IMR-90 (cell line): ENCODE measurements around the gene RBM11. TPM values are rescaled to one million over a fixed set of nuclear protein-coding genes. Genes with fewer than 3 reads are reported as not detected.

Experiments used
- ATAC-seq: fragments of 200-7000 bp; cut with Tn5 transposase; 2 replicates; pipeline ENCODE4 v1.9.1; 2020; ENCODE audit warnings: low read depth, mild to moderate bottlenecking, moderate library complexity
- BruUV-seq: library from RNA; stranded (reverse); fragments of 400-500 nt; replicated peaks from 2 replicates; lab custom pipeline; 2021; lab: Mats Ljungman, UMichigan
- CTCF ChIA-PET: fragments of 300-600 bp; formaldehyde crosslinking; extraction: SDS; loops from one replicate; lab custom pipeline; 2021; ENCODE audit warnings: antibody characterized with exemption; lab: Yijun Ruan, JAX
- POLR2A ChIA-PET: fragments of 300-600 bp; sonication (Branson Sonifier 250); formaldehyde crosslinking; loops from one replicate; lab custom pipeline; 2022; ENCODE audit warnings: antibody characterized with exemption; ENCODE audit not compliant: unreplicated experiment; lab: Charles Lee
- DNase-seq: peaks from one replicate; pipeline ENCODE4 v3.0.0; 2013
- H2AFZ ChIP-seq: replicated peaks from 2 replicates; pipeline ENCODE3; 2013; ENCODE audit warnings: low read length, mild to moderate bottlenecking; ENCODE audit not compliant: poor library complexity
- H2AK5ac ChIP-seq: 2 replicates; pipeline ENCODE4 v1.6.1; 2013; ENCODE audit warnings: low read depth, low read length, inconsistent platforms
- H2AK9ac ChIP-seq: replicated peaks from 2 replicates; pipeline ENCODE3; 2013; ENCODE audit warnings: mild to moderate bottlenecking, low read depth, low read length, moderate library complexity; ENCODE audit not compliant: poor library complexity
- H2BK120ac ChIP-seq: 2 replicates; pipeline ENCODE4 v1.6.1; 2013; ENCODE audit warnings: low read depth, low read length, inconsistent platforms
- H2BK15ac ChIP-seq: 3 replicates; pipeline ENCODE4 v1.6.1; 2013; ENCODE audit warnings: low read depth, low read length, inconsistent platforms
- H2BK20ac ChIP-seq: 2 replicates; pipeline ENCODE4 v1.6.1; 2013; ENCODE audit warnings: low read depth, mild to moderate bottlenecking, inconsistent platforms, low read length, moderate library complexity
- H2BK5ac ChIP-seq: 2 replicates; pipeline ENCODE4 v1.6.1; 2013; ENCODE audit warnings: mild to moderate bottlenecking, low read depth, low read length, inconsistent platforms; ENCODE audit not compliant: poor library complexity, severe bottlenecking
- H3K14ac ChIP-seq: replicated peaks from 2 replicates; pipeline ENCODE4 v1.6.1; 2013; ENCODE audit warnings: low read depth, low read length, inconsistent platforms
- H3K18ac ChIP-seq: 2 replicates; pipeline ENCODE4 v1.6.1; 2013; ENCODE audit warnings: low read depth, low read length, control low read depth
- H3K23ac ChIP-seq: 2 replicates; pipeline ENCODE4 v1.6.1; 2013; ENCODE audit warnings: low read depth, low read length, inconsistent platforms
- H3K27ac ChIP-seq: 2 replicates; pipeline ENCODE4 v1.5.1; 2013; ENCODE audit warnings: mild to moderate bottlenecking, control low read depth, low read length; ENCODE audit not compliant: insufficient read depth
- H3K27me3 ChIP-seq: 2 replicates; pipeline ENCODE4 v1.6.1; 2013; ENCODE audit warnings: low read length; ENCODE audit not compliant: control insufficient read depth, insufficient read depth
- H3K36me3 ChIP-seq: 2 replicates; pipeline ENCODE4 v1.6.1; 2013; ENCODE audit warnings: low read length, mixed read lengths; ENCODE audit not compliant: control insufficient read depth, insufficient read depth
- H3K4ac ChIP-seq: 2 replicates; pipeline ENCODE4 v1.6.1; 2013; ENCODE audit warnings: low read depth, low read length, inconsistent platforms
- H3K4me1 ChIP-seq: 2 replicates; pipeline ENCODE4 v1.6.1; 2013; ENCODE audit warnings: low read length, mixed read lengths; ENCODE audit not compliant: control insufficient read depth, insufficient read depth
- H3K4me2 ChIP-seq: 2 replicates; pipeline ENCODE4 v1.6.1; 2013; ENCODE audit warnings: low read depth, mild to moderate bottlenecking, control low read depth, low read length, moderate library complexity
- H3K4me3 ChIP-seq: 2 replicates; pipeline ENCODE4 v1.5.1; 2013; ENCODE audit warnings: low read depth, mild to moderate bottlenecking, control low read depth, low read length, moderate library complexity; ENCODE audit not compliant: insufficient read depth
- H3K56ac ChIP-seq: 2 replicates; pipeline ENCODE4 v1.6.1; 2013; ENCODE audit warnings: low read length, inconsistent platforms; ENCODE audit not compliant: insufficient read depth; ENCODE audit errors: extremely low read depth
- H3K79me1 ChIP-seq, 2 experiments: 2 replicates each; pipeline ENCODE4 v1.6.1; 2013; ENCODE audit warnings: low read length in 2 of 2, inconsistent platforms in 1 of 2, low read depth in 1 of 2
- H3K9ac ChIP-seq: 2 replicates; pipeline ENCODE4 v1.6.1; 2013; ENCODE audit warnings: low read depth, low read length, control low read depth
- H3K9me1 ChIP-seq: 2 replicates; pipeline ENCODE4 v1.6.1; 2013; ENCODE audit warnings: low read length, inconsistent platforms; ENCODE audit not compliant: insufficient read depth
- H3K9me3 ChIP-seq: 2 replicates; pipeline ENCODE4 v1.6.1; 2013; ENCODE audit warnings: low read length; ENCODE audit not compliant: control insufficient read depth, insufficient read depth
- H4K20me1 ChIP-seq: 2 replicates; pipeline ENCODE4 v1.6.1; 2013; ENCODE audit warnings: low read length, inconsistent platforms; ENCODE audit not compliant: insufficient read depth
- H4K5ac ChIP-seq: 2 replicates; pipeline ENCODE4 v1.6.1; 2013; ENCODE audit warnings: mild to moderate bottlenecking, low read depth, low read length, control low read depth
- H4K8ac ChIP-seq, 2 experiments: 2 replicates each; pipeline ENCODE4 v1.6.1; 2013; ENCODE audit warnings: low read depth in 2 of 2, low read length in 2 of 2, control low read depth in 1 of 2, inconsistent platforms in 1 of 2
- H4K91ac ChIP-seq: 2 replicates; pipeline ENCODE4 v1.6.1; 2013; ENCODE audit warnings: low read depth, low read length, inconsistent platforms; ENCODE audit not compliant: insufficient read depth
- BHLHE40 ChIP-seq: fragments of 150-350 bp; IDR thresholded peaks from 2 replicates; pipeline ENCODE4 v1.6.1; 2016; ENCODE audit warnings: mild to moderate bottlenecking, low read depth, low read length
- CHD1 ChIP-seq: IDR thresholded peaks from 2 replicates; pipeline ENCODE4 v1.6.1; 2012; ENCODE audit warnings: low read depth, low read length, improper control_type of control experiment
- ELK1 ChIP-seq: fragments of 150-350 bp; IDR thresholded peaks from 2 replicates; pipeline ENCODE4 v1.6.1; 2016; ENCODE audit warnings: low read depth, mild to moderate bottlenecking, low read length, moderate library complexity, borderline replicate concordance
- FOS ChIP-seq: fragments of 150-350 bp; IDR thresholded peaks from 2 replicates; pipeline ENCODE4 v1.6.1; 2016; ENCODE audit warnings: low read depth, low read length
- RAD21 ChIP-seq: IDR thresholded peaks from 2 replicates; pipeline ENCODE4 v1.6.1; 2012; ENCODE audit warnings: low read length, improper control_type of control experiment
- SMC3 ChIP-seq: fragments of 150-350 bp; IDR thresholded peaks from 2 replicates; pipeline ENCODE4 v1.6.1; 2016; ENCODE audit warnings: low read depth, mild to moderate bottlenecking, antibody characterized with exemption, low read length, moderate library complexity
- USF2 ChIP-seq: fragments of 150-350 bp; IDR thresholded peaks from 2 replicates; pipeline ENCODE4 v1.6.1; 2017; ENCODE audit warnings: mild to moderate bottlenecking, antibody characterized with exemption, low read length, low read depth
- WGBS, 2 experiments: methylation state at CpG; one replicate each; pipeline versions ENCODE4 v1.1.5 to v1.1.7; 2013; ENCODE audit warnings: missing lambda C conversion rate in 2 of 2; ENCODE audit not compliant: insufficient read length in 1 of 2; ENCODE audit errors: extremely low coverage in 2 of 2; 5-methylcytosine and 5-hydroxymethylcytosine counted together
- dilution Hi-C: fragments of 300-500 bp; cut with HindIII; formaldehyde crosslinking; loops from one replicate; pipeline ENCODE4 v1.14.3; 2018; ENCODE audit warnings: low sequenced_read_pairs; ENCODE audit not compliant: unreplicated experiment
- in situ Hi-C: fragments of 300-500 bp; cut with MboI; formaldehyde crosslinking; loops from 3 replicates; pipeline ENCODE4 v1.14.3; 2019; ENCODE audit warnings: low sequenced_read_pairs, inconsistent platforms, mixed read lengths
- intact Hi-C: fragments of 100-400 bp; cut with micrococcal nuclease; formaldehyde crosslinking; loops from 2 replicates; pipeline ENCODE4 v1.10.0; 2022
- polyA plus RNA-seq, 3 experiments: library from polyadenylated mRNA; depleted of rRNA; stranded (reverse); fragments of >200 nt; gene quantifications; 2 replicates each; pipeline ENCODE4 v1.2.3, GENCODE V29; 2012; ENCODE audit warnings: low replicate concordance in 1 of 3
- total RNA-seq: library from RNA; depleted of rRNA; stranded (reverse); fragments of >200 nt; gene quantifications from 2 replicates; pipeline ENCODE4 v1.2.3, GENCODE V29; 2012

The RBM11 gene
- total and polyA plus RNA-seq, 2 of the 4 experiments (the other 2 are of a cell fraction), result 0.10 to 0.18 TPM

GRCh38 chr21:14243874-14244273, 27.9 kb downstream of the RBM11 start:
- no peak overlapping the region for H3K4me3 ChIP-seq
- H3K56ac ChIP-seq, result no peak overlapping the region
- H2BK15ac ChIP-seq, result no peak overlapping the region
- no peak overlapping the region for H4K5ac ChIP-seq
- H2BK20ac ChIP-seq, result no peak overlapping the region
- no peak overlapping the region for H3K9ac ChIP-seq
- in situ Hi-C loops, result no loop called here
- H2AK9ac ChIP-seq, result no peak overlapping the region
- H3K23ac ChIP-seq, result no peak overlapping the region
- no peak overlapping the region for H2AFZ ChIP-seq
- H3K4me2 ChIP-seq, result no peak overlapping the region
- TF ChIP-seq ELK1 (no peak), USF2 (no peak), SMC3 (no peak), RAD21 (no peak), CHD1 (no peak), BHLHE40 (no peak), FOS (no peak)
- no peaks in the 10 kb centered on the region for H3K79me1 ChIP-seq
- H3K9me1 ChIP-seq, result no peaks in the 10 kb centered on the region
- no peak overlapping the region for H3K14ac ChIP-seq
- no peaks in the 10 kb centered on the region for H3K9me3 ChIP-seq
- no peak overlapping the region for H3K4ac ChIP-seq
- no peak overlapping the region for H2BK5ac ChIP-seq
- H4K20me1 ChIP-seq, result no peaks in the 10 kb centered on the region
- no peaks in the 10 kb centered on the region for H3K36me3 ChIP-seq
- H2AK5ac ChIP-seq, result no peak overlapping the region
- no peaks in the 10 kb centered on the region for H3K27me3 ChIP-seq
- no peak overlapping the region for H3K27ac ChIP-seq
- POLR2A ChIA-PET, result no interaction called here
- no peaks in the 10 kb centered on the region for H3K4me1 ChIP-seq
- H3K18ac ChIP-seq, result no peak overlapping the region
- WGBS, 2 experiments, result no CpG with 5 or more reads among the region's 2 CpGs
- DNase-seq (no peak), ATAC-seq (no peak)
- H4K8ac ChIP-seq, result no peak overlapping the region
- CTCF ChIA-PET, result no interaction called here
- H2BK120ac ChIP-seq, result no peak overlapping the region
- intact Hi-C loops, result no loop called here
- H4K91ac ChIP-seq, result no peak overlapping the region
- dilution Hi-C loops, result no loop called here
- BruUV-seq, result no TSS peak
